Nephron progenitor cell (in vitro differentiated cells): ENCODE data around the gene DTNB.

ENCODE experiments used
- DNase-seq: peaks from one replicate; pipeline ENCODE4 v3.0.0; 2021
- H3K27ac Mint-ChIP-seq: 2 replicates; pipeline ENCODE4 v1.8.0; 2021; ENCODE audit warnings: mild to moderate bottlenecking, moderate library complexity, mixed read lengths
- H3K27me3 Mint-ChIP-seq: 2 replicates; pipeline ENCODE4 v1.8.0; 2021; ENCODE audit warnings: mild to moderate bottlenecking, low read depth, mixed read lengths; ENCODE audit not compliant: poor library complexity
- H3K36me3 Mint-ChIP-seq: 2 replicates; pipeline ENCODE4 v1.8.0; 2021; ENCODE audit warnings: low read depth, mixed read lengths
- H3K4me1 Mint-ChIP-seq: 2 replicates; pipeline ENCODE4 v1.8.0; 2021; ENCODE audit warnings: mixed read lengths
- H3K4me3 Mint-ChIP-seq: 2 replicates; pipeline ENCODE4 v1.8.0; 2021; ENCODE audit warnings: mild to moderate bottlenecking, moderate library complexity, mixed read lengths
- H3K9me3 Mint-ChIP-seq: 2 replicates; pipeline ENCODE4 v1.8.0; 2021; ENCODE audit warnings: mild to moderate bottlenecking, moderate library complexity, mixed read lengths
- TF ChIP-seq, protein P1 (sequence below): fragments of 200-600 bp; sonication (generic); IDR thresholded peaks from 2 replicates; pipeline ENCODE4 v1.5.0; 2021; ENCODE audit warnings: antibody characterized with exemption

DTNB gene

DNA sequence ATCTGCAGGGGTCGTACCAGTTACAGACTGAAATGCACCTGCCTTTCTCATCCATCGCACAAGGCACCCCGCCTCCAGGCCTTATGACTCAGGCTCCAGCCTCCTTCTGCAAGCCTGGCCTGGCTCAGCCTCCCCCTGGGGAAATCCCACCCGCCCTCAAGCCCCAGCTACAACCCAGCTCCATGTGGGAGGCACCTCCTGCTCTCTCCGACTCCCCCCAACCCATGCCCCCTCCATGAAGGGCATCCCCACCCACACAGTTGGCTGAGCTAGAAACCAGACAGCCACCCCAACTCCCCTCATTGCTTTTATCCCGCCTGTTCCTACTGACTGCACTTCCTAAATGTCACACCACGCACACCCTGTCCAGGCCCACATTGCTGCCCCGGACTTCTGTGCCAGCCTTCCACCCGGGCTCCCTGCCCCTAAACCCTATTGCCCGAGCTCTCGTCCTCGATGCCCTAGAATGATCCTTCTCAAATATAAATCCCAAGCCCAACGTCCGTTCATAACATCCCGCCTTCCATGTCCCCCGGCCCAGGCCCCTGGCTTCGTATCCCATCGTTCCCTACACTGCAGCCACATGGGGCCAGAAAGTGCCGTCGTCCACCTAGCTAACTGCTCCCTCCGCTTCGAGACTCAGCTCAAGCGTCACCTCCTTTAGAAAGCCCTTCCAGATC lies 341.6 kb downstream of the DTNB start:
- H3K27ac Mint-ChIP-seq, result peak overlapping the region; percentile 68

DNA sequence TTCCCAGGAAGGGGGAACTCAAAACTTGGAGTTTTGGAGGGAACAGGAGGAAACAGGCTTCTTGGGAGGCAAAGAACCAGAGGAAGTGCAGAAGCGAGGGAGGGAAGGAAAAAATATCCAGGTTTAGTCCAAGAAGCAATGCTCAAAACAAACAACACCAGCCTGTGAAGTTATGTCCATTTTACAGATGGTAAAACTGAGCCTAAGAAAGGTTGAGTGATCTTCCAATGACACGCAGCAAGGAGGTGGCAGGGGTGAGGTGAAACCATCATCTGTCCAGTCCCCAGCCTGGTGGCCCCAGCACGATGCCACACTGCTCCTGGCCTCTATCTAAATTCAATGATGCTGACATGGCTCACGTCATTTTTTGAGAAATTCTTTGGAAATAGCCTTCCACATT lies 342.4 kb downstream of the DTNB start:
- Mint-ChIP-seq H3K4me1 (peaks cover 71% of the 10 kb centered on the region), H3K4me3 (no peak overlapping the region), H3K27me3 (peaks cover 13% of the 10 kb centered on the region), H3K27ac (no peak overlapping the region), H3K9me3 (peaks cover 25% of the 10 kb centered on the region), H3K36me3 (peaks cover 24% of the 10 kb centered on the region)
- no peak for DNase-seq
- TF ChIP-seq, protein P1, sequence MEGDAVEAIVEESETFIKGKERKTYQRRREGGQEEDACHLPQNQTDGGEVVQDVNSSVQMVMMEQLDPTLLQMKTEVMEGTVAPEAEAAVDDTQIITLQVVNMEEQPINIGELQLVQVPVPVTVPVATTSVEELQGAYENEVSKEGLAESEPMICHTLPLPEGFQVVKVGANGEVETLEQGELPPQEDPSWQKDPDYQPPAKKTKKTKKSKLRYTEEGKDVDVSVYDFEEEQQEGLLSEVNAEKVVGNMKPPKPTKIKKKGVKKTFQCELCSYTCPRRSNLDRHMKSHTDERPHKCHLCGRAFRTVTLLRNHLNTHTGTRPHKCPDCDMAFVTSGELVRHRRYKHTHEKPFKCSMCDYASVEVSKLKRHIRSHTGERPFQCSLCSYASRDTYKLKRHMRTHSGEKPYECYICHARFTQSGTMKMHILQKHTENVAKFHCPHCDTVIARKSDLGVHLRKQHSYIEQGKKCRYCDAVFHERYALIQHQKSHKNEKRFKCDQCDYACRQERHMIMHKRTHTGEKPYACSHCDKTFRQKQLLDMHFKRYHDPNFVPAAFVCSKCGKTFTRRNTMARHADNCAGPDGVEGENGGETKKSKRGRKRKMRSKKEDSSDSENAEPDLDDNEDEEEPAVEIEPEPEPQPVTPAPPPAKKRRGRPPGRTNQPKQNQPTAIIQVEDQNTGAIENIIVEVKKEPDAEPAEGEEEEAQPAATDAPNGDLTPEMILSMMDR, result no peak

More for the DNA sequence above, 341.6 kb downstream of the DTNB start:
- Mint-ChIP-seq H3K27me3 (peaks cover 8% of the 10 kb centered on the region), H3K4me3 (no peak overlapping the region), H3K4me1 (peaks cover 79% of the 10 kb centered on the region), H3K36me3 (peaks cover 17% of the 10 kb centered on the region), H3K9me3 (peaks cover 16% of the 10 kb centered on the region)
- no peak for DNase-seq
- TF ChIP-seq, protein P1, result no peak

DNA sequence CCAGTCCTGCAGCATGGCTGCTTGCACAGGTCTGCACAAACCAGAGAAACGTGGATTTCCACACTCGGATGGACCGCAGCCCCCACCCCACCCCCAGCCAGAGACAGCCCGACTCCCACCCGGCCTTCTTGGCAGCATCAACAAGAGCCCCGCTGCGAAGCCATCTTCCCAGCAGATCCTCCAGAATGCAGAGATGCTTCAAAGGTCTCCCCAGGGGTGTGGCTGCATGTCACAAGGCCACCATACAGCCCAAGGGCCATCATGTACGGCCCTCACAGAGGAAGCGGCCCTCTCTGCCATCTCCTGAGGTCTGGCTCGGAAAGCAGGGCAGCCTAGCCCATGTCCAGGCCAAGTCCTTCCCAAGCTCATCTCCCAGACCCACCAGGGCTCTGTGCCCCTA lies 343.1 kb downstream of the DTNB start:
- peaks cover 30% of the 10 kb centered on the region for H3K9me3 Mint-ChIP-seq
- no peak overlapping the region for H3K4me3 Mint-ChIP-seq
- H3K27ac Mint-ChIP-seq, result no peak overlapping the region
- H3K36me3 Mint-ChIP-seq, result peaks cover 29% of the 10 kb centered on the region
- peaks cover 64% of the 10 kb centered on the region for H3K4me1 Mint-ChIP-seq
- peaks cover 15% of the 10 kb centered on the region for H3K27me3 Mint-ChIP-seq
- TF ChIP-seq, protein P1, result no peak
- no peak for DNase-seq

DNA sequence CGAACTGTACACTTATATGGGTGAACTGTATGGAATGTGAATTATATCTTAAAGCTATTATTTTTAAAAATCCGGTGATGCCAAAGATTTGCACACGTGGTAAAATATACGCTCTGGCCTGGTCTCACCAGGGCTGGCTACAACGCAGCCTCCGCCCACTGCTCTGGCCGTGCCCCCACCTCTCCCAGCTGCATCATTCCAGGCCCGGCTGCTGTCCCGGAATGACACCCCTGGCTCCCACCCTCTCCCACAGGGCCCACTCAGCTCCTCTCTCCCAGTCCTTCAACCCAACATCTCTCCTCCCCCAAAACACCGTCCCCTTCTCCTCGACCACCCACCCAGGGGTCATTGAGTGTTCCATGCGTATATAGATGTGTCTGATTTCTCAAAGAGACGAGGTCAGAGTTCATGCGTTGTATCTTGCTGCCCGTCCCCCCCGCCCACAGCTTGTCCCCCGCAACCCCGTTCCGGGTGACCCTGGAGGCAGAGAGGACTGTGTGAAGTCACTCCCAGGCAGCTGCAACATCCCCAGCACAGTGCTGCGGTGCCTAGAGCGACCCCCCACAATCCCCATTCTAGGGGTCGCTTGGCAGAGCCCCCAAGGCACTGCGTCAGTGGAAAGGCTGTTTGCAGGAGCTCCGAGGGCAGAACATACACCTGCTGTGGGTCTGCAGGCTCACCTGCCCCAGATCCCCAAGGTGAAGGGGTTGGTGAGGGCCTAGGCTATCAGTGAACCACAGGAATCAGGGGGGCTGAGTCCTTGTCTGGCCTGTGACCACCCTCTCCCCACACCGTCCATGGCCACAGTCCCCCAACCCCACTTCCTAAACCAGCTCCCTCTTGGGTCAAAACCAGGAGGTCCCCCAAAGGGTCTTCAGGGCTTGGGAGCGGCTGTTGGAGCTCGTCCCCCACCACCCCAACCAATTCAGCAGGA lies 345.0 kb downstream of the DTNB start:
- H3K9me3 Mint-ChIP-seq, result peaks cover 30% of the 10 kb centered on the region
- peak overlapping the region; percentile 25 for H3K27ac Mint-ChIP-seq
- DNase-seq, result no peak
- TF ChIP-seq, protein P1, result no peak
- H3K36me3 Mint-ChIP-seq, result peaks cover 29% of the 10 kb centered on the region
- peaks cover 70% of the 10 kb centered on the region for H3K4me1 Mint-ChIP-seq
- no peak overlapping the region for H3K4me3 Mint-ChIP-seq
- H3K27me3 Mint-ChIP-seq, result peaks cover 15% of the 10 kb centered on the region
